HG02943 (cell line): ENCODE measurements around the gene SSU72.
"Not testable (repeated sequence)": the region's sequence is repeated elsewhere in the genome, so short reads cannot be mapped to it uniquely, and the experiment has no call there.

Experiments
- ATAC-seq: cut with Tn5 transposase; IDR thresholded peaks from one replicate; pipeline ENCODE4 v1.9.1; 2021; ENCODE audit warnings: mild to moderate bottlenecking, low read depth, moderate library complexity; ENCODE audit not compliant: unreplicated experiment

Gene SSU72

DNA sequence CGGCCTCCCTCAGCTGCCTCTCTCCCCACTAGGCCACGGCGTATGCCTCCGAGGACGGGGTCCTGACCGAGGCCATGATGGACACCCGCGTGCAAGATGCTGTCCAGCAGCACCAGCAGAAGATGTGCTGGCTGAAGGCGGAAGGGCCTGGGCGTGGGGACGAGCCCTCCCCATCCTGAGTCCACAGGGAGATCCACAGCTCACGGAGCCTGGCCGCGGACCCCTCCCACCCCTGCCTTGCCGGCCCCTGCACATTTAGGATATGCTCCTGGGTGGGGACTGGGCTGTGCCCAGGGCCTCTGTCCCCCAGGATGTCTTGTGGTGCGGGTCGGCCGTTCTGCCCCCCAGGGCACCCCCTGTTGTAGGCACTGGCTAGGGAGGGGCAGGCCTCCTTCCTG lies 40.8 kb downstream of the SSU72 start:
- not testable (repeated sequence) for ATAC-seq

- ATAC-seq: not testable (repeated sequence)
Measured at GRCh38 chr1:1533176-1533893, 41.3 kb downstream of the SSU72 start.

DNA sequence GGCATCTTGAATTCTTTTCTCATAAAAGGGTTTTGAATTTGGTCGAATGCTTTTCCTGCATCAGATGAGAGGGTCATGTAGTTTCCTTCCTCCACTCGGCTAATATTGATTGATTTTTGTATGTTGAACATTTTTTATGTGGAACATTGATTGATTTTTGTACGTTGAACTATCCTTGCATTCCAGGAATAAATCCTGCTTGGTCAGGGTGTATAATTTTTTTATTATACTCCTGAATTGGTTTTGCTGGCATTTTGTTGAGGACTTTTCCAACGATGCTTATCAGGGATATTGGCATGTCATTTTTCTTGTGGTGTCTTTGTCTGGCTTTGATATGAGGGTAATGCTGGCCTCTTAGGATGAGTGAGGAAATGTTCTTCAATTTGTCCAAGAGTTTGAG lies 42.7 kb downstream of the SSU72 start:
- ATAC-seq: no peak

GRCh38 chr1:1529936-1530335 lies 44.7 kb downstream of the SSU72 start:
- ATAC-seq: no peak

GRCh38 chr1:1529321-1529720 lies 45.3 kb downstream of the SSU72 start:
- ATAC-seq: no peak

GRCh38 chr1:1528301-1529267 lies 46.1 kb downstream of the SSU72 start:
- no peak for ATAC-seq

GRCh38 chr1:1527092-1527816 lies 47.4 kb downstream of the SSU72 start:
- no peak for ATAC-seq

DNA sequence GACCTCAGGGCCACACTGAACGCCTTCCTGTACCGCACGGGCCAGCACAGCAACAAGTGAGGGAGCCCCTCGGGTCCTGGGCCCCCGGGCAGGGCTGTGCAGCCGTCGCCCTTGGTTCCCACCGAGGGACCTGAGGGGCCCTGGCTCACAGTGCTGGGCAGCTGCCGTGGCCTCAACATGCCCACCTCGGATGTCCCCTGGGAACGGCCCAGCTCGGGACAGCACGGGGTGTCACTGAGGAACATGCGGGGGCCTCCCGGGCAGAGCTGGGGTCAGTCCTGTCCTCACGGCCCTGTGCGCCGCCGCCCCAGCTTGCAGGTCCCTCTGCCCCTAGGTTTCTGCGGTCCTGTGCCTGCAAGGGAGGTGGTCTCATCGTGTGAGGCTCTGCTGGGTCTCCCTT lies 48.2 kb downstream of the SSU72 start:
- not testable (repeated sequence) for ATAC-seq

GRCh38 chr1:1524750-1525383 lies 49.8 kb downstream of the SSU72 start:
- ATAC-seq: not testable (repeated sequence)

DNA sequence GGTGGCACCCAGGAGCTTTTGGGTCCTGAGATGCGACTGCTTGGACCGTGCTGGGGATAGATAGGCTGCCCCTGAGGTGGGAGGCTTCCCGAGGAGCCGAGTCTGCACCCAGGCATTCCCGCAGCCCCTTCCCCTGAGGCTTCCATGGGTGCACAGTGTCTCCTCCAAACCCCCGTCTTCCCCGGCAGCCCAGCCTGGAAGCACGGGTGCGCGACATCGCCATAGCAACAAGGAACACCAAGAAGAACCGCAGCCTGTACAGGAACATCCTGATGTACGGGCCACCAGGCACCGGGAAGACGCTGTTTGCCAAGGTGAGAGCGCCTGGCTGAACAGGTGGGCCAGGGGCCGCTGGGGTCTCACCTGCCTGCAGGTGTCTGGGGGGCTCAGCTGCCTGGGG lies 51.0 kb downstream of the SSU72 start:
- ATAC-seq: not testable (repeated sequence)

DNA sequence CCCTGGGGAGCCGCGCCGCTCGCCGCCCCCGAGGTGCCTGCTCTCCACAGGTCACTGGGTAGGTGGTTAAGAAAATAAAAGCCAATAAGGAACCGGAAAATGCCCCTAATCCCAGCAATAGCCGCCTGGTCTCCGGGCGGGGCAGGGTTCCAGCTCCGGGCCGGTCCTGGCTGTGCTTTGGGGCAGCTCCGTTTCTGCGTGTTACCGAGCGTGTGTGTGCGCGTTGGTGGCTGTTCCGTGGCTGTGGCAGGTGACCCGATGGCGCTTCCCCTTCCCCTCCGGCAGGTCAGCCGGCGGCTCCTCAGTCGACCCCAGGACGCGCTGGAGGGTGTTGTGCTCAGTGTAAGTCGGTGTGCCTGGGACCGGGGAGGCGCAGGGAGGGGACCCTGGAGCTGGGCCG lies 51.4 kb downstream of the SSU72 start:
- not testable (repeated sequence) for ATAC-seq

DNA sequence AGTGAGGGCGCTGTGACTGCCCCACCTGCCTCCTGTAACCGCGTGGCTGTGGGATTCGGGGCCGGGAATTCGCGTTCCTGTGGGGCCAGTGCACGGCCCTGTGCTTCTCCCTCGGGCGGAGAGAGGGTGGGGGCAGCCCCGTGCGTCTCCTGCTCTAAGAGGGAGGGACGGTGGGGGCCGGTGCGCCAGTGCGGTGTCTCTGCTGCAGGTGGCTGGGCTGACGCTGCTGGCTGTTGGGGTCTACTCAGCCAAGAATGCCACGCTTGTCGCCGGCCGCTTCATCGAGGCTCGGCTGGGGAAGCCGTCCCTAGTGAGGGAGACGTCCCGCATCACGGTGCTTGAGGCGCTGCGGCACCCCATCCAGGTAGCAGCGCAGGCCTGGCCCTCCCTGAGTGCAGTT lies 52.1 kb downstream of the SSU72 start:
- not testable (repeated sequence) for ATAC-seq

GRCh38 chr1:1521331-1521730 lies 53.3 kb downstream of the SSU72 start:
- no peak for ATAC-seq

DNA sequence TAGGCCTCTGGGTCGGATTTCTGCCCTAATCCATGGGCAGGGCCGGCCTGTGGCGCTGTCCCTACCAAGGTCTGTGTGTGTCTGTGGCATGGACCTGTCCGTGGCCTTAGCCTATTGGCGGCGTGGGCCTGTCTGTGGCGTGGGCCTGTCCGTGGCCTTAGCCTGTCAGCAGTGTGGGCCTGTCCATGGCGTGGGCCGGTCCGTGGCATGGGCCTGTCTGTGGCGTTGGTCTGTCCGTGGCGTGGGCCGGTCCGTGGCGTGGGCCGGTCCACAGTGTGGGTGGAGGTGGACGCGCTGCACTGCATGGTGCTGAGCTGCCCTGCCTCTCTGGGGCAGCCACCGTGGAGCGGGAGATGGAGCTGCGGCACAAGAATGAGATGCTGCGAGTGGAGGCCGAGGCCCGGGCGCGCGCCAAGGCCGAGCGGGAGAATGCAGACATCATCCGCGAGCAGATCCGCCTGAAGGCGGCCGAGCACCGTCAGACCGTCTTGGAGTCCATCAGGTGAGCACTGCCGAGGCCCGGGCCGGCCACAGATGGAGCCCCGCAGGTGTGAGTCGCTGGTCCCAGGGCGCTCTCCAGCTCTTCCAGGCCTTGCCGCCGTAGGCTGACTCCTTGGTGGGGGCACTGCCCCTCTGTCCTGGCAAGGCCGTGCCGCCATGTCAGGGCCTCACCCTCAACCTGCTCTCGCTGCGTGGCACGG lies 54.7 kb downstream of the SSU72 start:
- ATAC-seq: not testable (repeated sequence)

DNA sequence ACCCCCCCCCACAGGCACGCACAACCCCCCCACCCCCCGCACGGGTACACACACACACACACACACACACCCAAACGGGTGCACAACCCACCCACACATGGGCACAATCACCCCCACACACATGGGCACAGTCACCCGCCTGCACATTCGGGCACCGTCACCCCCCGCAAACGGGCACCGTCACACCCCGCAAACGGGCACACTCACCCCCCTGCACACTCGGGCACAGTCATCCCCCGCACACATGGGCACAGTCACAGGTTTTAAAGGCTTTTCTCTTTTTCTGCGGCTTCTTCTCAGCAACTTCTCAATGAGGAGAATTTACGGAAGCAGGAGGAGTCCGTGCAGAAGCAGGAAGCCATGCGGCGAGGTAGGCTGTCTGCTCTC lies 56.0 kb downstream of the SSU72 start:
- ATAC-seq: not testable (repeated sequence)

DNA sequence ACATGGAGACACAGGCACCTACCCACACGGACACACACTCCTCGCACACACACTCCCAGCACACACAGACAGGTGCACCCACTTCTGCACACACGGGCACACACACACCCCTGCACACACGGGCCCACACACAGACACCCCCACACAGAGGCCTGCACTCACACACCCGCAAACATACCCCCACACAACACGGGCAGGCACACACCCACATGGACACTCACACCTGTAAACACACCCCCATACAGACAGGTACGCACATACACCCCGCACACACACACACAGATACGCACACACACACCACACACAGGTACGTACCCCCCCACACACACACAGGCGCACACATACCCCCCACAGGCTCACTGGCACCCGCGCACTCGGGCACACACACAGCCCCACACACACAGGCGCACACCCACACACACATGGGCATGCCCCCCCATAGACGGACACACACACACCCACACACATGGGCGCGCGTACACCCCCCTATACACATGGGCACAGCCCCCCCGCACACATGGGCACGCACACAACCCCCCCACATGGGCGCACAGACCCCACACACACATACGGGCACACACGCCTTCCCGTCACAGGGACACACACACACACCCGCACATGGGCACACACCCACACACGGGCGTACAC lies 56.6 kb downstream of the SSU72 start:
- no peak for ATAC-seq

GRCh38 chr1:1516923-1517322 lies 57.7 kb downstream of the SSU72 start:
- ATAC-seq: not testable (repeated sequence)

DNA sequence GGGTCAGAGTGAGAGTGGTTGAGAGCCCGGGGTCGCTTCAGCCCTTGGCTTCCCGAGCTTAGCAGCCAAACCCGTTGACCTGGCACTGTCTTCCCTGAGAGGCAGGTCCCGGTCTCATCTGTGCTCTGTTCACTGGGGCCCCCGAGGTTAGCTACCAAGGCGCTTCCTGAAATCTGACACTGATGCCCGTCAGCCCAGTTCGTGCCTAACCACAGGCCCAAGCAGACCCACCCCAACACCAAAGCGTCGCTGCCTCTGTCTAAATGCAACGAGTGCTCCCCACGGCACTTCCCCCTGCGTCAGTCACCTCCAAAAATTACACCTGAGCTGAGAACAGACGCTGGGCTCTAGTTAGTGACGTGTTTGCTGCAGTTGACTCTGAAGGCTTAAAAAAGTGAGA lies 60.3 kb downstream of the SSU72 start:
- ATAC-seq: not testable (repeated sequence)

- not testable (repeated sequence) for ATAC-seq
Measured at GRCh38 chr1:1513675-1514074, 61.0 kb downstream of the SSU72 start.
